SK-N-MC (cell line): ENCODE results near the gene GRIN3A.
A peak's percentile ranks its signal among the peaks of the same experiment; 100 is the strongest.

Source experiments
- DNase-seq: peaks from one replicate; pipeline ENCODE4 v3.0.0-alpha.2; 2011; ENCODE audit warnings: low read depth, low spot score
- H3K27ac ChIP-seq: fragments of 200-600 bp; sonication (generic); 2 replicates; pipeline ENCODE4 v1.5.1; 2016; ENCODE audit warnings: mixed run types
- H3K36me3 ChIP-seq: fragments of 200-600 bp; sonication (generic); 2 replicates; pipeline ENCODE4 v1.6.1; 2017; ENCODE audit warnings: antibody characterized with exemption, low read length, mixed read lengths; ENCODE audit not compliant: insufficient read depth
- H3K4me3 ChIP-seq: fragments of 200-600 bp; sonication (generic); 2 replicates; pipeline ENCODE4 v1.5.1; 2016
- H3K9ac ChIP-seq: fragments of 200-600 bp; sonication (generic); 2 replicates; pipeline ENCODE4 v1.8.0; 2017; ENCODE audit warnings: mixed run types, mixed read lengths; ENCODE audit not compliant: insufficient read length
- H3K9me3 ChIP-seq: fragments of 200-600 bp; sonication (generic); 2 replicates; pipeline ENCODE4 v1.6.1; 2017; ENCODE audit warnings: low read depth, mild to moderate bottlenecking, antibody characterized with exemption, low read length, moderate library complexity, mixed read lengths
- EZH2 ChIP-seq: fragments of 200-600 bp; sonication (generic); IDR thresholded peaks from one replicate; pipeline ENCODE4 v1.6.1; 2017; ENCODE audit warnings: antibody characterized with exemption
- FOXP2 ChIP-seq: optimal IDR thresholded peaks from 2 replicates; pipeline ENCODE3; 2011; ENCODE audit warnings: mild to moderate bottlenecking, moderate library complexity; ENCODE audit not compliant: insufficient read depth; ENCODE audit errors: extremely low read length, control extremely low read depth
- POLR2AphosphoS5 ChIP-seq: IDR thresholded peaks from 2 replicates; pipeline ENCODE4 v1.6.1; 2012; ENCODE audit warnings: mild to moderate bottlenecking, low read depth, low read length, borderline replicate concordance

Gene GRIN3A

GRCh38 chr9:101711330-101711941 is 27.0 kb downstream of the GRIN3A start:
- no peak for DNase-seq
- no peaks in the 10 kb centered on the region for H3K9me3 ChIP-seq
- H3K36me3 ChIP-seq: no peaks in the 10 kb centered on the region
- no peak overlapping the region for H3K27ac ChIP-seq
- H3K4me3 ChIP-seq: no peak overlapping the region
- H3K9ac ChIP-seq: no peak overlapping the region
- TF ChIP-seq FOXP2 (no peak), EZH2 (no peak), POLR2AphosphoS5 (no peak)

- no peaks in the 10 kb centered on the region for H3K36me3 ChIP-seq
- no peak overlapping the region for H3K27ac ChIP-seq
- H3K9me3 ChIP-seq: no peaks in the 10 kb centered on the region
- H3K4me3 ChIP-seq: no peak overlapping the region
- TF ChIP-seq POLR2AphosphoS5: no peak
- no peak for TF ChIP-seq FOXP2
- no peak for TF ChIP-seq EZH2
- H3K9ac ChIP-seq: no peak overlapping the region
- no peak for DNase-seq
These were observed 29.6 kb downstream of the GRIN3A start for GRCh38 chr9:101708855-101709254.

GRCh38 chr9:101707721-101708120 is 30.7 kb downstream of the GRIN3A start:
- H3K9me3 ChIP-seq: no peaks in the 10 kb centered on the region
- H3K27ac ChIP-seq: no peak overlapping the region
- no peak overlapping the region for H3K4me3 ChIP-seq
- no peak overlapping the region for H3K9ac ChIP-seq
- H3K36me3 ChIP-seq: no peaks in the 10 kb centered on the region
- DNase-seq: no peak
- TF ChIP-seq FOXP2 (no peak), POLR2AphosphoS5 (no peak), EZH2 (no peak)

- DNase-seq: peak; percentile 8
These were observed 31.4 kb downstream of the GRIN3A start for GRCh38 chr9:101706997-101707396.

GRCh38 chr9:101706261-101706798 is 32.1 kb downstream of the GRIN3A start:
- Histone ChIP-seq H3K4me3 (no peak overlapping the region), H3K9ac (no peak overlapping the region), H3K36me3 (no peaks in the 10 kb centered on the region), H3K9me3 (no peaks in the 10 kb centered on the region), H3K27ac (no peak overlapping the region)
- DNase-seq: no peak
- TF ChIP-seq POLR2AphosphoS5 (no peak), FOXP2 (no peak), EZH2 (no peak)

More at GRCh38 chr9:101706997-101707396, 31.4 kb downstream of the GRIN3A start:
- TF ChIP-seq FOXP2 (no peak), POLR2AphosphoS5 (no peak), EZH2 (no peak)
- Histone ChIP-seq H3K36me3 (no peaks in the 10 kb centered on the region), H3K27ac (no peak overlapping the region), H3K9me3 (no peaks in the 10 kb centered on the region), H3K9ac (no peak overlapping the region), H3K4me3 (0 out of 2 replicates have a peak overlapping the region, but pooled peaks have one; percentile 8)

GRCh38 chr9:101705135-101705661 is 33.2 kb downstream of the GRIN3A start:
- no peak for DNase-seq
- Histone ChIP-seq H3K4me3 (no peak overlapping the region), H3K9ac (no peak overlapping the region)

GRCh38 chr9:101702257-101702656 is 36.2 kb downstream of the GRIN3A start:
- Histone ChIP-seq H3K4me3 (no peak overlapping the region), H3K9ac (no peak overlapping the region), H3K27ac (no peak overlapping the region), H3K36me3 (no peaks in the 10 kb centered on the region), H3K9me3 (no peaks in the 10 kb centered on the region)
- TF ChIP-seq POLR2AphosphoS5 (no peak), EZH2 (no peak), FOXP2 (no peak)
- DNase-seq: no peak

More at GRCh38 chr9:101705135-101705661, 33.2 kb downstream of the GRIN3A start:
- Histone ChIP-seq H3K36me3 (no peaks in the 10 kb centered on the region), H3K9me3 (no peaks in the 10 kb centered on the region), H3K27ac (no peak overlapping the region)
- TF ChIP-seq EZH2: no peak
- no peak for TF ChIP-seq POLR2AphosphoS5
- TF ChIP-seq FOXP2: no peak

GRCh38 chr9:101693546-101694336 is 44.7 kb downstream of the GRIN3A start:
- Histone ChIP-seq H3K4me3 (no peak overlapping the region), H3K9me3 (no peaks in the 10 kb centered on the region), H3K9ac (no peak overlapping the region), H3K36me3 (no peaks in the 10 kb centered on the region), H3K27ac (no peak overlapping the region)
- TF ChIP-seq POLR2AphosphoS5: no peak
- TF ChIP-seq FOXP2: no peak
- no peak for TF ChIP-seq EZH2
- no peak for DNase-seq
